Peyer's patch (tissue), 4 donors: ENCODE measurements around the gene CHRFAM7A.
"Not testable (repeated sequence)": the region's sequence is repeated elsewhere in the genome, so short reads cannot be mapped to it uniquely, and the experiment has no call there.

ENCODE experiments used
- CTCF ChIP-seq, 6 experiments: fragments of 450-650 bp in 4 of 6; fragments of 200-600 bp in 2 of 6; sonication (generic) in 1 of 6; IDR thresholded peaks; one replicate each; pipeline ENCODE4 v1.5.1; 2017 to 2019; ENCODE audit warnings: antibody characterized with exemption in 6 of 6, mild to moderate bottlenecking in 3 of 6, moderate library complexity in 1 of 6
- POLR2A ChIP-seq, 2 donors: fragments of 450-650 bp; IDR thresholded peaks; one replicate each; pipeline ENCODE4 v1.5.1; 2017; ENCODE audit warnings: antibody characterized with exemption in 2 of 2, mild to moderate bottlenecking in 2 of 2, moderate library complexity in 2 of 2

- not testable (repeated sequence) for TF ChIP-seq CTCF, POLR2A (IDR thresholded peaks at IDR 0.05)
These were observed 31.9 kb downstream of the CHRFAM7A start for GRCh38 chr15:30361404-30361803.
